ENCODE results near the gene MRNIP. TPM values are rescaled to one million over a fixed set of nuclear protein-coding genes. Genes with fewer than 3 reads are reported as not detected.
A peak's percentile ranks its signal among the peaks of the same experiment; 100 is the strongest.

The MRNIP gene
- total RNA-seq, 3 donors from 2014 or later (not counting 1 experiment from before 2014, with no cell fraction given): 19.7 to 40.2 (median 25.4) TPM

DNA sequence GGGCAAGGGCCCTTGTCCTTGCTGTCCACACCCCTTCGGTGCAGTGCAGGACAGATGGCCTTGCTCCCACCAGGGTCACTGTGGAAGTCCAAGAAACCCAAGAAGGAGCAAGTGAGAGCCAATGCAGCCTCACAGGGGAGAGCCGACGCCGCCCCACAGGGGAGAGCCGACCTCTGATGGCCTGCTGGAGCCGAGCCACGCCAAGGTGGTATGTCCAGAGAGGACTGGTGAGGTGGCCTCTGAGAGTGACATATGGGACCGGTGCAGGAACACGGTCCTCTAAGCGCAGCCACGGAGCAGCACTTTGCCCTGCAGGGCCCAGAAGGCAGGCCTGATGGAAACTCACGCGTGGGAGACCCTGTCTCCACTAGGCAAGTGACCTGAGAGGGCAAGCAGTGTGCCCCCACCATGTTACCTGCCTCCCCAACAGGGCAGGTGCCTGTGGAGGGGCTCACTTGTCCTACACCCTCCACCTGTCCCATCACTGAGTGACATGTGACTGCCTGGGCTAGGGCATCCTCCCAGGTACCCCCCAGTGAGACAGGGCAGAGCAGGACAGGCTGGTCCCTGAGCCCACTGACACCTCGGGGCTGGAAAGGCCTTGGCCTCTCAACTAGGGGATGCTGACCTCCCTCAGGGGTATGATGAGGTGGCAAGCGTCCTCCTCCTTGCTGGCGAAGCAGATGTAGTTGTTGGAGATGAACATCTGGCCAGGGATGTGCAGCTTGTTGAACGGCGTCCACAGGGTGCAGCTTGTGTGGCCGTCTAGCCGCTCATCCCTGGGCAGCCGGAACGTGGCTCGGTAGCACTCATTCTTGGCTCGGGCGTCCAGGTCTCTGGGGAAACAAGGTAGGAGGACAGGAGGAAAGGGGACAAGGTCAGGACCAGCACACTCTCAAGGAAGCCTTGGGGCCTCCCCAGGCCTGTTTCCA is 32.4 kb upstream of the MRNIP start:
- H3K36me3 ChIP-seq (ENCODE audit: control insufficient read depth, insufficient read depth, low read length): peaks cover 64% of the 10 kb centered on the region
- intact Hi-C loops (cut with micrococcal nuclease): no loop called here
- TF ChIP-seq, protein P1, sequence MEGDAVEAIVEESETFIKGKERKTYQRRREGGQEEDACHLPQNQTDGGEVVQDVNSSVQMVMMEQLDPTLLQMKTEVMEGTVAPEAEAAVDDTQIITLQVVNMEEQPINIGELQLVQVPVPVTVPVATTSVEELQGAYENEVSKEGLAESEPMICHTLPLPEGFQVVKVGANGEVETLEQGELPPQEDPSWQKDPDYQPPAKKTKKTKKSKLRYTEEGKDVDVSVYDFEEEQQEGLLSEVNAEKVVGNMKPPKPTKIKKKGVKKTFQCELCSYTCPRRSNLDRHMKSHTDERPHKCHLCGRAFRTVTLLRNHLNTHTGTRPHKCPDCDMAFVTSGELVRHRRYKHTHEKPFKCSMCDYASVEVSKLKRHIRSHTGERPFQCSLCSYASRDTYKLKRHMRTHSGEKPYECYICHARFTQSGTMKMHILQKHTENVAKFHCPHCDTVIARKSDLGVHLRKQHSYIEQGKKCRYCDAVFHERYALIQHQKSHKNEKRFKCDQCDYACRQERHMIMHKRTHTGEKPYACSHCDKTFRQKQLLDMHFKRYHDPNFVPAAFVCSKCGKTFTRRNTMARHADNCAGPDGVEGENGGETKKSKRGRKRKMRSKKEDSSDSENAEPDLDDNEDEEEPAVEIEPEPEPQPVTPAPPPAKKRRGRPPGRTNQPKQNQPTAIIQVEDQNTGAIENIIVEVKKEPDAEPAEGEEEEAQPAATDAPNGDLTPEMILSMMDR (IDR thresholded peaks at IDR 0.05): no peak
- H3K9me3 ChIP-seq (ENCODE audit: control insufficient read depth, insufficient read depth, low read length): no peaks in the 10 kb centered on the region
- ATAC-seq (no peak), DNase-seq (no peak)
- no peaks in the 10 kb centered on the region for H3K27me3 ChIP-seq (ENCODE audit: control insufficient read depth, insufficient read depth, low read length)
- Mint-ChIP-seq H3K4me1 (peaks cover 0 to 3% of the 10 kb centered on the region in 2 donors), H3K27me3 (ENCODE audit: low read depth in 2 of 2) (no peaks in the 10 kb centered on the region), H3K36me3 (peaks cover 8% of the 10 kb centered on the region), H3K4me3 (no peak overlapping the region), H3K9me3 (no peaks in the 10 kb centered on the region), H3K27ac (no peak overlapping the region)
- no peak overlapping the region for H3K27ac ChIP-seq (ENCODE audit: low read length)
- no peak overlapping the region for H3K4me3 ChIP-seq (ENCODE audit: low read length)
- no peaks in the 10 kb centered on the region for H3K4me1 ChIP-seq (ENCODE audit: control insufficient read depth, insufficient read depth, low read length)
- 97% methylated on average over 25 of the region's 25 CpGs for WGBS (ENCODE audit: insufficient coverage)

DNA sequence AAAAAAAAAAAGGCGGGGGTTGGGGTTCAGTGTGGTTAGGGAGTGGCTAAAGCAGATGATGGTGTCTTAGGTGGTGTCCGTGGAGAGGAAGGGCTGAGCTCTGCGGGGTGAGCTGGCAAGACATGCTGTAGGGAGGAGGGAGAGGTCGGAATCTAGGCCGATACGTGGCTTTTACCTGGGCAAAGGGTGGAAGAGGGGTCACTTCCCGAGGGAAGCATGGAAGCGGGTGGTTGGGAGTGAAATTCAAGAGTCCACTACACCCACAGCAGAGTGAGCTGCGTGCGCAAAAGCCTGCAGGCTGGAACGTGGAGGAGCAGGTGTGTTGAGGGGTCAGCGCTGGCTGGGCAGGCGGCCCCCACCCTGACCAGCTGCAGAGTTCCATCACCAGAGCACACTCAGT is 31.3 kb upstream of the MRNIP start:
- no peak overlapping the region for H3K27ac ChIP-seq (ENCODE audit: low read length)
- H3K36me3 Mint-ChIP-seq: peaks cover 9% of the 10 kb centered on the region
- no peak overlapping the region for H3K4me3 Mint-ChIP-seq
- no peaks in the 10 kb centered on the region for H3K9me3 ChIP-seq (ENCODE audit: control insufficient read depth, insufficient read depth, low read length)
- H3K27me3 Mint-ChIP-seq (ENCODE audit: low read depth in 2 of 2): no peaks in the 10 kb centered on the region
- no peaks in the 10 kb centered on the region for H3K27me3 ChIP-seq (ENCODE audit: control insufficient read depth, insufficient read depth, low read length)
- no peaks in the 10 kb centered on the region for H3K9me3 Mint-ChIP-seq
- 94% methylated on average over 12 of the region's 13 CpGs for WGBS (ENCODE audit: insufficient coverage)
- H3K4me3 ChIP-seq (ENCODE audit: low read length): no peak overlapping the region
- no peak overlapping the region for H3K27ac Mint-ChIP-seq
- H3K4me1 Mint-ChIP-seq: peaks cover 0 to 6% of the 10 kb centered on the region in 2 donors
- H3K4me1 ChIP-seq (ENCODE audit: control insufficient read depth, insufficient read depth, low read length): no peaks in the 10 kb centered on the region
- intact Hi-C loops (cut with micrococcal nuclease): no loop called here
- TF ChIP-seq, protein P1 (IDR thresholded peaks at IDR 0.05): no peak
- H3K36me3 ChIP-seq (ENCODE audit: control insufficient read depth, insufficient read depth, low read length): peaks cover 62% of the 10 kb centered on the region
- no peak for DNase-seq
- no peak for ATAC-seq

DNA sequence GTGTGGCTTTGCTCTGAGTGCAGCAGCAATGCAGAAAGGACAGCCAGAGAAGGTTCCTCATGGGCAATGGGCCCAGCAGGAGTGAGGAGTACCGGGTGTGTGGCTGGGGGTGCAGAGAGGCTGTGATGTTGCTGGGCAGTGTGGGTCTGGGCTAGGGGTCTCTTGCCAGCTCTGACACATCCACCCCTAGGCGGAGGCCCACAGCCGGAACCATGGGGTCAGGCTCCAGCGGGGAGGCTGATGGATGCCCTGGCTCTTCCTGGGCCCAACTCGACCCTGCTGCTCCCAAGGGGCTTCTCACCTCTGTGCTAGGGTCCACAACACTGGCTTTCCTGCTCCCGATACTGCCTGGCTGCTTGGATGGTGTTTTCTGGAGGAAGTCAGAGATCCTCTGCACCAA is 29.2 kb upstream of the MRNIP start:
- Mint-ChIP-seq H3K27me3 (ENCODE audit: low read depth in 2 of 2) (no peaks in the 10 kb centered on the region), H3K4me3 (no peak overlapping the region), H3K27ac (peak overlapping the region in 1 of 2 donors; percentile 35), H3K9me3 (peaks cover 3 to 5% of the 10 kb centered on the region in 2 donors), H3K4me1 (peaks cover 0 to 6% of the 10 kb centered on the region in 2 donors), H3K36me3 (peaks cover 29% of the 10 kb centered on the region)
- H3K4me3 ChIP-seq (ENCODE audit: low read length): no peak overlapping the region
- H3K27me3 ChIP-seq (ENCODE audit: control insufficient read depth, insufficient read depth, low read length): no peaks in the 10 kb centered on the region
- TF ChIP-seq, protein P1 (IDR thresholded peaks at IDR 0.05): no peak
- peaks cover 61% of the 10 kb centered on the region for H3K36me3 ChIP-seq (ENCODE audit: control insufficient read depth, insufficient read depth, low read length)
- DNase-seq (no peak), ATAC-seq (no peak)
- H3K9me3 ChIP-seq (ENCODE audit: control insufficient read depth, insufficient read depth, low read length): peaks cover 5% of the 10 kb centered on the region
- intact Hi-C loops (cut with micrococcal nuclease): no loop called here
- H3K27ac ChIP-seq (ENCODE audit: low read length): no peak overlapping the region
- 98% methylated on average over 6 of the region's 6 CpGs for WGBS (ENCODE audit: insufficient coverage)
- H3K4me1 ChIP-seq (ENCODE audit: control insufficient read depth, insufficient read depth, low read length): no peaks in the 10 kb centered on the region
